ENCODE results near the gene RHOH.

Gene RHOH

DNA sequence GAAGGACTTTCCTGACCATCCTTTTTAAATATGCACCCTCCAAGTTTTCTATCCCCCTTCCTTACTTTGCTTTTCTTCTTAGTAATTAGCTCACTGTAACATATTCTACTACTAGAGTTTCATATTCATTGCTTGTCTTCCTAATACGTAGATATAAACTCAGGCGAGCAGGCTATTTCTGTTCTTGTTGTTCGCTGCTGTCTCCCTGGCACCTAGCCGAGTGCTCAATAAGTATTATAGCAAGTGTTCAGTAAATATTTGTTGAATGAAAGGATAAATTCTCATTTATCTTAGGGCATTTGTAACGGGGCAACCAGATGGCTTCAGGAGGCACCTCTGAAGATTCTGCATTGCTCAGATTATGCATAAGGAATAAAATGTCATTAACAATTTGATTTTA, 6.8 kb upstream of the RHOH start:
- DNase-seq (ENCODE audit: low read depth): no peak

DNA sequence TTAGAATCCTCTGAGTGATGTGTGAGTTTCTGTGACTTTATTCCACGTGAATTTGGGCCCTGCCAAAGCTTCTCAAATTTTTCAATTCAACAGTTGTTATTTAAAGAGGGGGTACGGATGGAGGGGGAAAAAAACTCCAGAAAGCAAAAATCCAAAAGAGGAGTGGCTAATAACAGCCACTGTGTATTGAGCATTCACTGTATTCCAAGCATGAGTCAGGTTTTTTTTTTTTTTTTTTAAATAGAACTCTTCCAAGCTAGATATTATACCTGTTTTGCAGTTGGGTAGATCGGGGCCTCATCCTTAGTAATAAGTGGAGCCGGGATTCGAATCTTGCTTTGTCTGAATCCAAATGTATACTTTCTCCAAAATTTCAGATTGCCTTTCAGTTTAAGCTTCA, 6.4 kb upstream of the RHOH start:
- no peak for DNase-seq (ENCODE audit: low read depth)

DNA sequence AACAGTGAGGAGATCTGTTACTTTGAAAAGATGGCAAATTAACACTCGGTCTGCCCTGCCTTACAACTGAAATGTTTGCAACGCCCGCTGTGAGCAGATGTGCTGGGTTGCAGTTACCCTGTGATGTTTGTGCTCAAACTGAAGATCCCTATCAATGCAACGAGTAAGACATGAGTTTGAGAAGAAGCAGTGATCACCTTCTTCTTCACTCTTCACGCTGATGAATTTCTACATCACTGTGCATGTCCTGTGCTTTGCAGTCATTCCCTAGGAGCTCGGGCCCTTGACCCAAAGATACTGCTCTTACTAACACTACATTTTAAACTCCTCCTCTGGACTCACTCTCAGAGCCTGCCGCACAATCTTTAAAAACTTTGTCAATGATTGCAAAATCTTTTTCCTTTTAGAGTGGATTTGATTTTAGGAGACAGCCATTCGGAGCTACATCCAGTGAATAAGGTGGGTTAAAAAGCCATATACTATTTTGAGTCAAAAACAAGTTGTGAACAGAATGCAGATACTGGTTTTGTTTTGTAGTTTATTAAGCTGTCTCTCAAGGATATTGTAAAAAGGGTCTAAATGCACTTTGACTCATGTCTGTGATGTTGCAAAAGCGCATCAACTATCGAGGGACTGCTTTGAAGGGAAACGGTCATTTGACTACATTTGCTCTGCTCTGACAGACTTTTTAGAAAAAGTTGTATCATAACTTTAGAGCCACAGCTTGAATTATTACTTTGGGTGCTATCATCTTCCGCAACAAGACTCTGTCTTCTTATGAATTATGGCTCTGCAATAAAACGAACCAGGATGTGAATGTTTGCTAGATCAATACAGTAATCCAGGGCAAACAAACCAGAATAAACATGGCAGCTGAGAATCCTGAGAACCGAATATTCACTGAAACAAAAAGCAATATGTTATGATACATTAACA, 5.7 kb upstream of the RHOH start:
- DNase-seq (ENCODE audit: low read depth): no peak

DNA sequence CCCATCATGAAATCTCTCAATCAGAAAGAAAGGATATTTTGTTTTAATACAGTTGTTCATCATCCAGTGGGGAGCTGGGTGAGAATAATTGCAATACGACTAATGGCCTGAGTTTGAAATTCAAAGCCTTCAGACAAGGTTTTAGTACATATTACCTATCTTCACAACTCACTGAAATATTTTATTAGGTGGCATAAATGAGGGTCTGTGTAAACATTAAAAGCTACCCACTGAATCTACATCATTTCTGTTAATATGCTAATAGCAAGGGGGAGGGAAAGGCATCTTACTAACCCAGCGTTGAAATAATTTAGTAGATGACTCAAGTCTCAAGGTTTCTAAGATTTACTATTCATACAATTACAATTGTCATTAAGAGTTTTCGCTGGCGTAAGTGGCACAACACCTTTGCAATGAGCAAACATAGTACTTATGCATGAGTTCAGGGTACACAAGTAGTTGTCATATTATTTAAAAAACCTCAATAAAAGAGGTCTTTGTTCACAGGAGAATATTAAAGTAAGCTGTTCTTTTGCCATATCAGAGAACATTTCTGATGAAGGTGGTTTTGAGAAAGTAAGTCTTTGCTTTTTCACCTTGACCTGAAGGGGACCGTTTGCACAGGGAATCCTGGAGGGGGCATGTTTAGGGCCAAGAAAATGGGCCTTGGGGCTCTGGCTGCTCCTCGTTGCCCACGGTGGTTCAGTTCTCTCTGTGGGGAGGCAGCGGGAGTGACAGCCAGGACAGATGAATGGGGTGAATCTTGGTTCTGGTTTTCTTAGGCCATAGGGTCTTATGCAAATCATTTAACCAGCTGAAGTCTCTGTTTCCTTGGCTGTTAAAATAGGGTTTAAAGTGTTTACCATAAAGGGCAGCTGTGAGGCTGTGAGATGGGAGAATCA, 4.5 kb upstream of the RHOH start:
- no peak for DNase-seq (ENCODE audit: low read depth)

DNA sequence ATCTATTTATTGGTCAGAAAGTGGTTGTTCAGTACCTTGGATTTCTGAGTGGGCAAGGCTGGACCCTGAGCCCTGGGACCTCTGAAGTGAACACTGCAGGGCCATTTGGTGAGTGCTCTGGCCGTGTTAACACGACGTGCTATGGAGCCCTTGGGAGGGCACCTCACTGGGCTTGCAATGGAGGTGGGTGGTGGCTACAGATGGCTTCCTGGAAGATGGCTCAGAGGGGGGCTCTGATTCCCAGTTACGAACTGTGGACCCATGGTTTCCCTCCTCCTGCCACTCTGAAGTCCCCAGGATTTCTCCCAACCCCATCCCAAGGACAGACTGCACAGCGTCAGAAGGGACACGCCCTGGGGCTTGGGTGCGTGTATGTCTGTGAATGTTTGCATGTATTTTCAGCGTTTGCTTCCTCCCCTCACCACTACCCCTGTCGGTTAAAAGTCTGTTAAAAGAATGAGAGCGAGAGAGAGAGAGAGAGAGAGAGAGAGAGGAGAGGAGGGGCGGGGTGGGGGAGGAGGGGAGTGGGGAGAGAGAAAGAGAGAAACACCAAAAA, 3.7 kb upstream of the RHOH start:
- DNase-seq (ENCODE audit: low read depth): no peak

DNA sequence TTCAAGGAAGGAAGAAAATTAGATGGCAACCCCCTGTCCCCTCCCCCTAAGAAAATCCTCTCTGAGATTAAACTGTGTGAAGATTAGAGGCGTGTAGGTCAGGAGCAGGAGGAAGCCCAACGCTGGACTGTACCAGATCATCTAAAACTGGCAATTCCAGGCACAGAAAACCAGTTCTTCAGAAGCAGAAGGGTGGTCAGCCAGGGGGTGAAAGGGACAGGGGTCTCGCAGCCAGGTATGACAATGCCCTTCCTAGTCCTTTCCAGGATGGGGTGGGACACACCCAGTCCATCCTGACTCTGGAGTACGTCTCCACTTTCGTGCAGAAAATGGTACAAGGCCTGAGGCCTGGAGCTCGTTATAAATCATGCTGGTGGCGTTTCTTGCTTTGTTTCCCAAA, 3.3 kb upstream of the RHOH start:
- no peak for DNase-seq (ENCODE audit: low read depth)

DNA sequence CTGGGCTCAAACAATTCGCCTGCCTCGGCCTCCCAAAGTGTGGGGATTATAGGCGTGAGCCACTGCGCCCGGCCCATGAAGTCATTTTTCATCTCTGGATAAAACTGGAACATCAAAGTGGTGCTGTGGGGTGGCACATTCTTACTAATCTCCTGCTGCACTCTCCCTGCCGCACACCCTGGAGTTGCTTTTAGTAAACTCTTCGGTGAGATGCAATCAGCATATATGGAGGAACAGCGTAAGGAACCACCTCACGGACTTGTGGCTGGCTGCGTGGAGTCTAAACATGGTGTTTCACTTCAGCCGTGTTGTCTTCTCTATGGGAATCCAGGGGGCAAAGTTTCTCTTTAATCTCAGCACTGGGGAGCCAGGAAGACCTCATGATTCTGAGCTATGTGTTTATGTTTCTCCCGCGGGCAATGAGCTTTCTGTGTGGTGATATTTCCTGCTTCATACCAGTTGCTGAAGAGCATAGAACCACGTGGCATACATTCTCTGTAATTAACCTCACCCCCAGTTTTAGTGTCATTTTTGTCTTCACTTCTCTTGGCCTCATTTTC, 2.1 kb upstream of the RHOH start:
- no peak for DNase-seq (ENCODE audit: low read depth)

DNA sequence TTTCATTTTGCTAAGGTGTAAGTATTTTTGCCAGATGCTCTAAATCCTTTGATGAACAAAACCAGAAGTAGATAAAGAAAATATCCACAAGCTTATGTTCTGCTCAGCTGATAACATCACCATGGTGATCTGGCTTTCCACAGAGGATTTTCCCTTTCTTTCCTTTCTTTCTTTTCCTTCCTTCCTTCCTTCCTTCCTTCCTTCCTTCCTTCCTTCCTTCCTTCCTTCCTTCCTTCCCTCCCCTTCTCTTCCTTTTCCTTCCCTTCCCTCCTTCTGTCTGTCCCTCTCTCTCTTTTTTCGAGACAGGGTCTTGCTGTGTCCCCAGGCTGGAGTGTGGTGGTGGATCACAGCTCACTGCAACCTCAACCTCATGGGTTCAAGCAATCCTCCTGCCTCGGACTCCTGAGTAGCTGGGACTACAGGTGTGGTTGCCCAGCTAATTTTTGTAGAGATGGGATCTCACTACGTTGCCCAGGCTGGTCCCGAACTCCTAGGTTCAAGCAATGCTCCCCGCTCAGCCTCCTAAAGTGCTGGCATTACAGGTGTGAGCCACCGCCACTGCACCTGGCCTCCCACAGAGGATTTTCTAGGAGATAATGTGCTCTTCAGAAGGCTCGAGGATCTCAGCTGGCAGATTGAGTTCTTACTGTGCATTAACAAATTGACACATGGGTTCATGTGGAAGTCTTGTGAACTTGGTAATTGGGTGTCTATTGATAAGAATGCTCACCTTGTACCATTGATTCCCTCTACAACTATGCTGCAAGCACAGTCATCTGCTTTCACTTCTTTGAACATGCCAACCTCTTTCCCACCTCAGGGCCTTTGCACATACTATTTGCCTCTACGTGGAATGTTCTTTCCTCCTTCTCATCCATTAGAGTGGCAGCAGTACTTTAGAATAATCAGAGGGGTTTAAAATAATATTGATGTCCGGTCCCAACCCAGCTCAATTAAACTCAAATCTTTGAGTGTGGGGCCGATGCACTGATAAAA, 1.4 kb upstream of the RHOH start:
- no peak for DNase-seq (ENCODE audit: low read depth)

DNA sequence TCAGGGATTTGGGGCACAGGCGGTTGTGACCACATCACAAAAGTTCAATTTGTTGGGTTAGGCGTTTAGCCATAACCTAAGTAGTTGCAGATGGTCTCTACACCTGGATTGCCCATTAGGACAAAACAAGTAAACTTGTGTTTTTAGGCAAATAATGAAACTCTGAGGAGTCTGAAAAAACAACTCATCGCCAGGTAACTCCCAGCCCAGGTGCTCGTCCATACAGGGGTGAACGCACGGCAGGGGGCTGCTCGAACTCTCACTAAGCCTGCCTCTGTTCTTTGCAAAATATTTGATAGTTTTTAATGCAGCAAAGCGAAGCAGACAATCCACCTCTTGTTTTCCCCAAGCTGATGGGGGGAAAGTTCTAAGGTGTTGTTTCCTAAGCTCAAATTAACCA, 559 bp upstream of the RHOH start:
- no peak for DNase-seq (ENCODE audit: low read depth)

DNA sequence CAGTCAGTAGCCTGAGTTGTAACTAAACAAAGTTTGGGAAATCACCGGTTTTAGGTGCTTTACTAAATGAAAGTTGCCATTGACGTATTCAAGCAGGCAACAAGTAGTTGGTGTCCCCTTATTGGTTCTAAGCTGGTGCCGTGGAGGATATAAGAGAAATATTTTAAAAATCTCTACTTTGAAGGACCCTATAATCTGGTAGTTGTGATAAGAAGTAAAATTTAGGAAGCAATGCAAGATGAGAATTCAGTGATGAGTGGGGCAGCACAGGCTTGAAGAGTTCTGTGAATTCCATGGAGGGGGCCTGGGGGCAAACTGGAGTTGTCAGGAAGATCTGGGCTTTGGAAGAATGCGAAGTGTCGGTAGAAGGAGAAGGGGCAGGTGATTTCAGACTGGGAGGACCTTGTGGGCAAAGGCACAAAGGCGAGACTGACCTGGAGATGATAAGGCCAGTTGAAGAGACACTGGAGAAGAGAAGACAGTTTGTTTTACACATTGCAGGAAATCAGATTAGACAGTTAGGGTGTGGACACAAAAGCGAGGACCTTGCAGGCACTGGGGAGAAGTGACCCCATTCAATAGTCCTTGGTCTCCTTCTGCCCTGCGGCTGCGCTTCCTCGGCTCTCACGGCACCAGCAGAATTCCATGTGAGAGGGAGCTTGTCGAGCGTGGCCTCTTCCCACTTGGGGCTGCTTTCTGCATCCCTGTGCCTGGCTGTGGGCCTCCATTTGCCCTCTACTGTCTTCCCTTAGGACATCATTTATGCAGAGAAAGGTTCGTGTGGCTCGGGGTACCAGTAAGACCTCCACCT, 1.3 kb downstream of the RHOH start:
- no peak for DNase-seq (ENCODE audit: low read depth)

DNA sequence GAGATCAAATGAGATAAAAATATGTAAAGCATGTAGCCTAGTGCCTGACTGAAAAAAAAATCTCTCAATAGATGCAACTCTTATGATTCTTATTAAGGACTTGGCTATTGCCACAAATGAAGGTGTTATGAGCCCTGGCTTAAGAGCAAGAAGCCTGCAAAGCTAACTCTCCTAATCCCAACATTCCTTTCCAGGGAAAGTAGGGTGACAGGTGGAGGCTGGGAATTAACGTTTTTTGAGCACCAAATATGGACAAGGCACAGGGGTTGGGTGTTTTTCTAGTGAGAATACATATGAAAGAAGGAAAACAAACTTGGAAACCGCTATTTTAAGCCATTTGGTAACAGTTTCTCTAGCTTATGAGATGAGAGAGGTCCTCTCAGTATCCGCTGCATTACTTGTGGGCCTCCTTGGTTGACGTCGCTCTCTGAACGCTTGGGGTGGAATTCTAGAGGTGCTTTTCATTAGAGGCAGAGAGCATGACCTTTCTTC, 2.4 kb downstream of the RHOH start:
- DNase-seq (ENCODE audit: low read depth): no peak

DNA sequence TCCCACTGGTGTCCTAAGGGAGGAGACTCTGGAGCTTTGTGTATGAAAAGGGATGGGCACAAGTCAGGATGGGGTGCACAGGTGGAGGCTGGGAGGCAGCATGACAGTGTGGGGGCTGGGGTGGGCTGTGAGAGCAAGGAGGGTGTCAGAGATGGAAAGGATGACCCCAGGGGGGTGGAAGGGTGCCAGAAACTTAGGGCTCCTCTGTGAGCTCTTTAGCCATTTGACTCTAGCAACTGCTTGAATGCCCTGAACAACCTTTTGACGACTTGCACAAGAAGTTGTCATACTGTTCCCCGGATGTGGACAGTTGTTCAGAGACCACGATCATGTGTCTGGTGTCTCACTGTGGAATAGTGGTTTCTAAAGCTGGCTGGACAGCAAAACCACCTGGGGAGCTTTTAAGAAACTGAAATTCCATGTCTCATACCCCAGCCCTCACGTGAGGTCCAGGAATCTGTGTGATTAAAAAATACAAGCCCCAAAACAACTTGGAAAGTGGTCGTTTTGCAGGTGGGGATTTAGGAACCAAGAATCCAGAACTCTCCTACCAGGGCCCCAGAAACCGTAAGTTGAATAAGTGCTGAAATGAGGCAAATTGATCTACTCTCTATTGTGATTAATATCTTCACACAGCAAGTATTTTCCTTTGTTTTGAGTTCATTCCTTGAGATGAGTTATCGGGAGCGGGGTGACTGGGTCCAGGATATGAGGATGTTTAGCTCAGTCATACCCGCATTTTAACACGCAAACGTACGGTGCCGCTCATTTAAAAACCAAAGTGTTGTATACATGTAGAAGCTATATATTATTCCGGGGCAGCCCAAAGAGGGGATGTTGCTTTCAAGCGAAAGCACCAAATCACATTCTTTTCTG, 3.4 kb downstream of the RHOH start:
- DNase-seq (ENCODE audit: low read depth): no peak

DNA sequence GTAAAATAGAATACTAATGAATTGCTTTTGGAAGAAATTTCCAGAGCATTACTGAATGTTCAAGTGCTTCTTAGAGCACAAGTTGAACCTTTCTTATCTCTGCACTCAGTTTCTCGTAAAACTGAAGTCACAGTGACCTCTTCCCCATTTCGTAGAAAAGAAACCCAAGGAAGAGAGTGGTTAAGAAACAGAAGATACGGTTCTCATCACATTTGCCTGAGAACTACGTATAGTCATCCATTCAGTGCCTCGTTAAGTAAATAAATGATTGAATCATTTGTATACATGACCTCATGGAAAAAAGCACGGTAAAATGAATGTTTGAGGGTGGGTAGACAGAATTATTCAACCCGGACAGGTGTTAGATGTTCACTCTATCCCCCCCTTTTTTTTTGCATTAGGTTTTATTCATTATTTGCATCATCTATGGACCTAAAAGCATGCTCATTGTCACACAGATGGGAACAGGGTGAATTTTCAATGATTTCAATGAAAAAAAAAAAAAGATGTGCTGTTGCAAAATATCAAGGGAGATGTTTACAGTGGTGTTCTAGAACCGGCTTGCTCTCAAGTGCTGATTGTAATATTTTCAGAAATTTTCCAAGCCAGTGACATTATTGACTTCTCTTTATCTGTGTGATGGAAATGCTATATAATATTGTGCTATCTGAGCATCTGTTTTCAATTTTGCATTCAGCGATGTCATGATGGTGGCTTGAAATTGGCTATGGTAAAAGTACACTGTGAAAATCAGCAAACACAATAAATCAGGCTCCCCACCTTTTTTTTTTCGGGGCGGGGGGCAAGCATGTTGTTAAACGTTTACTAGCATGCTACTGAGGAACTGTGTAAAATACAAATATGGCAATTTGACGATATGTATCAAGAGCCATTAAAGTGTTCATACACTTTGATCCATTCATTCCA, 4.3 kb downstream of the RHOH start:
- no peak for DNase-seq (ENCODE audit: low read depth)

DNA sequence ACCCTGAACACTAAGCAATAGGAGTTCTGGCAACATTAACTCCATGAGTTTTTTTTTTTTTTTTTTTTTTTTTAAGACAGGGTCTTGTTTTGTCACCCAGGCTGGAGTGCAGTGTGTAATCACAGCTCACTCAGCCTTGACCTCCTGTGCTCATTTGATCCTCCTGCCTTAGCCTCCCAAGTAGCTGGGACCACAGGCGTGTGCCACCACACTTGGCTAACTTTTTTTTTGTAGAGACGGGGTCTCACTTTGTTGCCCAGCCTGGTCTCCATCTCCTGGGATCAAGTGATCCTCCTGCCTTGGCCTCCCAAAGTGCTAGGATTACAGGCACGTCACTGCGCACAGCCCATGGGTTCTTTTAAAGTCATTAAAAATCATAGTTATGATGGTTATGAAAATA, 5.1 kb downstream of the RHOH start:
- no peak for DNase-seq (ENCODE audit: low read depth)

DNA sequence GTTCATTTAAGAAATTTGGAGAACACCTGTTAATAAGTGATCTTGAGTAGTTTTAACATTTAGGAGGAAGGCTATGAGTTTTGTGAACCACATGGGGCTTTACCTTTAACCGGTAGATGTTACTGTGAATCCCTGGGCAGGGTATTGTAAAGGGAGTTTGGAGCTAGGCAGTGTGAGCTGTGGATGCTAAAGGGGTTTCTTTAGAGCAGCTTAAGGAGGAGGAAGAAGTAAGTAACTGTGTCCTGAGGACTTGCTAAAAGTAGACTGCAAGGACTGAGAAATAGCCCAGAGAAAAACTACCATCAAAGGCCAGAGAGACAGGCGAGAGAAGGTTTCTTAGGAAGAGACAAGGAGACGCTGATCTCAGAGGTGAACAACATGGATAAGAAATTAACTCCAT, 5.6 kb downstream of the RHOH start:
- DNase-seq (ENCODE audit: low read depth): no peak

DNA sequence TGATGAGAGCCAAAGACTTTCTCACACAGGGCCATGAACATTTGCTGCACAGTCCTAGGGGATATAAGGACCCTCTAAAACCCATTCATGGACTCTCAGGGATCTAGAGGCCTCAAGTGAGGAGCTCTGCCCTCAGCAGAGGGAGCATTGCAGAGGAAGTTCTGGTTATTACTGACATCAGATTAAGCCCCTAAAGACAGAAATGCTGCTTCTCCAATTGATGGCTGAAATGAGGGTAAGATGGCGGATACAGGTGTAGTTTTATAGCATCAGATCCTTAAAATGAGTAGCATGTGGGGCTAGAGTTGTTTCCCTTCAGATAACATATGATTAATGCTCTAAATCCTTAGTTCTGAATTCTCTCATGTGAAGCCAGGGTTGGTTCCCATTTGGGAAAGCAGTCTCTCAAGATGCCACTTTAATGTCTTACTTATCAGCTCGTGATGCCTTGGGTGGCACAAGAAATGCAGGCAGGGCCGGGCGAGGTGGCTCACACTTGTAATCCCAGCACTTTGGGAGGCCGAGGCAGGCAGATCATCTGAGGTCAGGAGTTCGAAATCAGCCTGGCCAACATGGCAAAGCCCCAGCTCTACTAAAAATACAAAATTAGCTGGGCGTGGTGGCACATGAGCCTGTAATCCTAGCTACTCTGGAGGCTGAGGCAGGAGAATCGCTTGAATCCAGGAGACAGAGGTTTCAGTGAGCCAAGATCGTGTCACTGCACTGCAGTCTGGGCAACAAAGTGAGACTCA, 7.9 kb downstream of the RHOH start:
- DNase-seq (ENCODE audit: low read depth): no peak
